ENCODE results near the gene LIMCH1.

The LIMCH1 gene

DNA sequence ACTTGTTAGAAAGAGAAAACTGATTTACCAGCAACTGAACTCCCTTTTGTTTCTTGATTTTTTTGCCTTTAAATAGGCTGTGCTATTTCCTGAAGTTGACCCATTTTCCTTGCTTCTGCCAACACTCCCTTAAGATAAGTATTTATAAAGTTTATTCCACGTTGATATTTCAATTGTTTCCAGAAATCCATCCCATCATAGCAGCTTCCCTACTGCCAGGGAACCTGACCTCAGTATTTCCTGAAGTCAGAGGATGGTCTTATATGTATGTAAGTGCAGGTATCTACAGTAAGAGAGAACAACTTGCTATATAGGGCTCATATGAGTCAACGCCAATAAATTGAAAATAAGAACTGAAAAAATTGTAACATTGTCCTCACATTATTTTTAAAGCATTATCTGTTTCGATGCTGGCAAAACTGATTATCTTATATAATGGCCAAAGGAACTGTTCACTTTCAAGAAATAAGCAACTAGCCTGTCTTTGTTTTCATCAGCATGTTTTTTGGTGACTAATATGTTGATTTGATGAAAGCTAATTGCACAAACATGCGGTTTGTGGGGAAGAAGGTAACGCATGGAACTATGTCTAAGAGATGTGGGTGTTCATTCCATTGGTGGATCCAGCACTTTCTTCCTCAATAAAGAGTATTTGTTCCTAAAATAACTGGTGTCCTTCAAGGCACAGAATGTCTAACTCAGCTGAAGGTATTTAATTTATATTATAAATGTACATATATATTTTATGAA is 4.7 kb downstream of the LIMCH1 start:
- Histone ChIP-seq H3K27me3 (ENCODE audit: control insufficient read depth in 3 of 3, insufficient read depth in 3 of 3, low read depth in 1 of 3, low read length in 3 of 3) (no peaks in the 10 kb centered on the region), H3K4ac (ENCODE audit: low read length) (no peak overlapping the region), H3K79me1 (ENCODE audit: low read depth, low read length) (no peaks in the 10 kb centered on the region), H2BK120ac (ENCODE audit: low read depth, low read length) (no peak overlapping the region), H2BK15ac (ENCODE audit: low read length) (no peak overlapping the region), H3K18ac (ENCODE audit: low read length) (no peak overlapping the region), H3K27ac (replicated peaks; ENCODE audit: low read length) (no peak overlapping the region), H2AFZ (ENCODE audit: low read length) (no peak overlapping the region), H3K14ac (ENCODE audit: low read length) (no peak overlapping the region), H3K9ac (ENCODE audit: low read depth, low read length, poor library complexity) (no peak overlapping the region), H3K4me2 (ENCODE audit: insufficient read depth, low read length, poor library complexity, severe bottlenecking) (no peak overlapping the region), H3K4me1 (ENCODE audit: control insufficient read depth in 2 of 2, insufficient read depth in 1 of 2, low read depth in 1 of 2, low read length in 2 of 2) (peaks cover 7 to 9% of the 10 kb centered on the region in 2 donors), H2AK5ac (ENCODE audit: low read depth, low read length) (no peak overlapping the region), H3K4me3 (ENCODE audit: low read length in 2 of 2) (no peak overlapping the region), H2BK12ac (ENCODE audit: low read length) (no peak overlapping the region), H3K23ac (ENCODE audit: low read depth, low read length, poor library complexity) (no peak overlapping the region), H3K9me3 (replicated peaks in 1 of 2; ENCODE audit: control insufficient read depth in 2 of 2, insufficient read depth in 1 of 2, low read depth in 1 of 2, low read length in 2 of 2) (no peaks in the 10 kb centered on the region), H3K36me3 (replicated peaks in 1 of 2; ENCODE audit: control insufficient read depth in 2 of 2, insufficient read depth in 2 of 2, low read length in 2 of 2) (no peaks in the 10 kb centered on the region), H4K8ac (ENCODE audit: low read depth, low read length) (no peak overlapping the region), H2BK5ac (ENCODE audit: low read length) (no peak overlapping the region), H4K91ac (ENCODE audit: low read depth, low read length, poor library complexity) (no peak overlapping the region)
- WGBS, 2 donors (ENCODE audit: extremely low coverage in 2 of 2, insufficient read length in 2 of 2, insufficient replicate concordance in 1 of 2) = no CpG with 5 or more reads among the region's 5 CpGs
- DNase-seq (ENCODE audit: low spot score) = no peak

DNA sequence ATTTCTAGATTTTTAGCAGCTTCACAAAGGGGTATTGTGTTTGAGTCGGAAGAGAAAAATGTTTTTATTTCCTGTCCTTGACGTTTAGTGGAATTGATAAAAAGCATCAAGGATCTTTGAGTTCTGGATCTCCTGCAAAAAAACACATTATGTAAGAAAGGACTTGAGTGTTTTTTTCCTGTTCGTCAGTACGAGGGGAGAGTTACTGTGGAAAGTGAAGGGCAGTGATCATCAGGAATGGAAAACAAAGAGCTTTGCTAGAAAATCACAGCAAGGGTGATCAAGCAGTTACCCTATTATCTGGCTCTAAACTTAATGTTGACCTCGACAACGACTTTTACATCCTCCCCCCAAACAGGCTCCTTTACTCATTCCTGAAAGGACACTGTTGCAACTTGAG is 7.3 kb downstream of the LIMCH1 start:
- Histone ChIP-seq H2BK15ac (ENCODE audit: low read length) (no peak overlapping the region), H4K91ac (ENCODE audit: low read depth, low read length, poor library complexity) (no peak overlapping the region)
- no CpG with 5 or more reads among the region's 6 CpGs for WGBS, 2 donors (ENCODE audit: extremely low coverage in 2 of 2, insufficient read length in 2 of 2, insufficient replicate concordance in 1 of 2)

DNA sequence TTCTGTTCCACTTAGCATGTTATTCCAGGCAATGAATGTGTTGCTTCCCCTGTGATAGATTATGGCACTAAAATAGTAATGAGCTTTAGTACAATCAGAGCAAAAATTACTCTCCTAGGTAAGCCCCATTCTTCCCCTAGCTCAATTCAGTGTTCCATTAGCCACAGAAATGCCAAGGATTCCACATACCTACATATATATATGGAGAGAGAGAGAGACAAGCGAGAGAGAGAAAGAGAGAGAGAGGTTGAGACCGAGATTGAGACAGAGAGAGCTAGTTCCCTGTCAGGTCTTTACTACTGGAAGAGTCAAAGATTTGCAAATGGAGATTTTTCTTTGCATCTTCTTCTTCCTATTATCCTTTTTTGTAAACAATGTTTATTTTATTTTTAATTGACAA is 8.7 kb downstream of the LIMCH1 start:
- Histone ChIP-seq H2AFZ (ENCODE audit: low read length) (no peak overlapping the region), H3K4me2 (ENCODE audit: insufficient read depth, low read length, poor library complexity, severe bottlenecking) (no peak overlapping the region), H2AK5ac (ENCODE audit: low read depth, low read length) (no peak overlapping the region), H3K18ac (ENCODE audit: low read length) (no peak overlapping the region), H3K36me3 (replicated peaks in 1 of 2; ENCODE audit: control insufficient read depth in 2 of 2, insufficient read depth in 2 of 2, low read length in 2 of 2) (no peaks in the 10 kb centered on the region), H3K27me3 (ENCODE audit: control insufficient read depth in 3 of 3, insufficient read depth in 3 of 3, low read depth in 1 of 3, low read length in 3 of 3) (no peaks in the 10 kb centered on the region), H3K27ac (replicated peaks; ENCODE audit: low read length) (no peak overlapping the region), H3K4me3 (ENCODE audit: low read length in 2 of 2) (no peak overlapping the region), H3K23ac (ENCODE audit: low read depth, low read length, poor library complexity) (no peak overlapping the region), H3K14ac (ENCODE audit: low read length) (no peak overlapping the region), H2BK15ac (ENCODE audit: low read length) (no peak overlapping the region), H4K8ac (ENCODE audit: low read depth, low read length) (no peak overlapping the region), H2BK120ac (ENCODE audit: low read depth, low read length) (no peak overlapping the region), H3K9ac (ENCODE audit: low read depth, low read length, poor library complexity) (no peak overlapping the region), H3K4me1 (ENCODE audit: control insufficient read depth in 2 of 2, insufficient read depth in 1 of 2, low read depth in 1 of 2, low read length in 2 of 2) (peaks cover 3% of the 10 kb centered on the region in 2 donors), H3K79me1 (ENCODE audit: low read depth, low read length) (no peaks in the 10 kb centered on the region), H2BK12ac (ENCODE audit: low read length) (no peak overlapping the region), H4K91ac (ENCODE audit: low read depth, low read length, poor library complexity) (no peak overlapping the region), H3K4ac (ENCODE audit: low read length) (no peak overlapping the region), H2BK5ac (ENCODE audit: low read length) (no peak overlapping the region), H3K9me3 (replicated peaks in 1 of 2; ENCODE audit: control insufficient read depth in 2 of 2, insufficient read depth in 1 of 2, low read depth in 1 of 2, low read length in 2 of 2) (no peaks in the 10 kb centered on the region)
- no peak for DNase-seq (ENCODE audit: low spot score)
- no CpG with 5 or more reads among the region's 2 CpGs for WGBS, 2 donors (ENCODE audit: extremely low coverage in 2 of 2, insufficient read length in 2 of 2, insufficient replicate concordance in 1 of 2)

More for the DNA sequence above, 7.3 kb downstream of the LIMCH1 start:
- no peak overlapping the region for H2BK120ac ChIP-seq (ENCODE audit: low read depth, low read length)
- H3K27ac ChIP-seq (replicated peaks; ENCODE audit: low read length) = no peak overlapping the region
- no peak overlapping the region for H2AK5ac ChIP-seq (ENCODE audit: low read depth, low read length)
- no peak overlapping the region for H3K4ac ChIP-seq (ENCODE audit: low read length)
- H3K23ac ChIP-seq (ENCODE audit: low read depth, low read length, poor library complexity) = no peak overlapping the region
- no peaks in the 10 kb centered on the region for H3K36me3 ChIP-seq (replicated peaks in 1 of 2; ENCODE audit: control insufficient read depth in 2 of 2, insufficient read depth in 2 of 2, low read length in 2 of 2)
- no peak overlapping the region for H2BK5ac ChIP-seq (ENCODE audit: low read length)
- no peak overlapping the region for H4K8ac ChIP-seq (ENCODE audit: low read depth, low read length)
- no peak overlapping the region for H3K18ac ChIP-seq (ENCODE audit: low read length)
- peak overlapping the region; percentile 2 for H2AFZ ChIP-seq (ENCODE audit: low read length)
- H2BK12ac ChIP-seq (ENCODE audit: low read length) = no peak overlapping the region
- H3K9me3 ChIP-seq (replicated peaks in 1 of 2; ENCODE audit: control insufficient read depth in 2 of 2, insufficient read depth in 1 of 2, low read depth in 1 of 2, low read length in 2 of 2) = no peaks in the 10 kb centered on the region
- no peak for DNase-seq (ENCODE audit: low spot score)
- H3K27me3 ChIP-seq (ENCODE audit: control insufficient read depth in 3 of 3, insufficient read depth in 3 of 3, low read depth in 1 of 3, low read length in 3 of 3) = no peaks in the 10 kb centered on the region
- no peak overlapping the region for H3K14ac ChIP-seq (ENCODE audit: low read length)
- H3K4me1 ChIP-seq (ENCODE audit: control insufficient read depth in 2 of 2, insufficient read depth in 1 of 2, low read depth in 1 of 2, low read length in 2 of 2) = peaks cover 4 to 7% of the 10 kb centered on the region in 2 donors
- no peaks in the 10 kb centered on the region for H3K79me1 ChIP-seq (ENCODE audit: low read depth, low read length)
- H3K4me2 ChIP-seq (ENCODE audit: insufficient read depth, low read length, poor library complexity, severe bottlenecking) = no peak overlapping the region
- no peak overlapping the region for H3K4me3 ChIP-seq (ENCODE audit: low read length in 2 of 2)
- H3K9ac ChIP-seq (ENCODE audit: low read depth, low read length, poor library complexity) = no peak overlapping the region

DNA sequence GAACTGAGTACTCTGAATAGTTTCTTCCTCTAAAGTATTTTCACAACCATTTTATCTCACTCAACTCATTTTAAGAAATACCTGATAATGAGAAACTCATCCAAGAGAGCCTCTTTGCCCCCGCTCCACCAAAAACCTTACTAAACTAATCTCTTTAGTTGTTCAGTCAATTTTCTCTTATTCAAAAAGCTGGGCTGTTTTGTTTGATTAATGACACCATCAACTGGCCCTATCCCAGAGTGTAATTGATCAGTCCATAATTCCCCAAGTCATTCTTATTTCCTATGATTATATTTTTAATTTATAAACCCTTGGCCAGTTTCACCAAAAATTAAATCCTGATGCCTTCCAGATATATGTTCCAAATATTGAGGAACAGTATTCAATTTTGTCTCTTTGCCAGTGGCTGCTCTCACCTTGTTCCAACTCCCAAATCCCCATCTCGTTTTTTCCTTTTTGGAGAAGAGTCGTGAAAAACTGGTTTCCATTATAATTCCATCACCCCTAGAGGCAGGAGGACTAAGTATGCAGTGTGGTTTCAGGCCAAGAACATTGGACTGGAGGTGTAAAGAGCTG is 10.4 kb downstream of the LIMCH1 start:
- WGBS, 2 donors (ENCODE audit: extremely low coverage in 2 of 2, insufficient read length in 2 of 2, insufficient replicate concordance in 1 of 2) = no CpG with 5 or more reads among the region's 3 CpGs
- Histone ChIP-seq H3K4me2 (ENCODE audit: insufficient read depth, low read length, poor library complexity, severe bottlenecking) (no peak overlapping the region), H3K79me1 (ENCODE audit: low read depth, low read length) (no peaks in the 10 kb centered on the region), H3K4me1 (ENCODE audit: control insufficient read depth in 2 of 2, insufficient read depth in 1 of 2, low read depth in 1 of 2, low read length in 2 of 2) (peaks cover 0 to 3% of the 10 kb centered on the region in 2 donors), H3K14ac (ENCODE audit: low read length) (no peak overlapping the region), H3K18ac (ENCODE audit: low read length) (no peak overlapping the region), H3K27me3 (ENCODE audit: control insufficient read depth in 3 of 3, insufficient read depth in 3 of 3, low read depth in 1 of 3, low read length in 3 of 3) (no peaks in the 10 kb centered on the region), H3K4ac (ENCODE audit: low read length) (no peak overlapping the region), H2BK120ac (ENCODE audit: low read depth, low read length) (no peak overlapping the region), H2BK12ac (ENCODE audit: low read length) (no peak overlapping the region), H3K23ac (ENCODE audit: low read depth, low read length, poor library complexity) (no peak overlapping the region), H3K9me3 (replicated peaks in 1 of 2; ENCODE audit: control insufficient read depth in 2 of 2, insufficient read depth in 1 of 2, low read depth in 1 of 2, low read length in 2 of 2) (no peaks in the 10 kb centered on the region), H2AK5ac (ENCODE audit: low read depth, low read length) (no peak overlapping the region), H2BK5ac (ENCODE audit: low read length) (no peak overlapping the region), H4K8ac (ENCODE audit: low read depth, low read length) (no peak overlapping the region), H3K36me3 (replicated peaks in 1 of 2; ENCODE audit: control insufficient read depth in 2 of 2, insufficient read depth in 2 of 2, low read length in 2 of 2) (no peaks in the 10 kb centered on the region), H3K9ac (ENCODE audit: low read depth, low read length, poor library complexity) (no peak overlapping the region), H3K4me3 (ENCODE audit: low read length in 2 of 2) (no peak overlapping the region), H2AFZ (ENCODE audit: low read length) (no peak overlapping the region), H4K91ac (ENCODE audit: low read depth, low read length, poor library complexity) (no peak overlapping the region), H2BK15ac (ENCODE audit: low read length) (no peak overlapping the region), H3K27ac (replicated peaks; ENCODE audit: low read length) (no peak overlapping the region)
- no peak for DNase-seq (ENCODE audit: low spot score)
